ENCODE results near the gene MCC. TPM values are rescaled to one million over a fixed set of nuclear protein-coding genes. Genes with fewer than 3 reads are reported as not detected.

MCC gene
- total RNA-seq, 1 experiment from 2014 or later, result 7.6 TPM

DNA sequence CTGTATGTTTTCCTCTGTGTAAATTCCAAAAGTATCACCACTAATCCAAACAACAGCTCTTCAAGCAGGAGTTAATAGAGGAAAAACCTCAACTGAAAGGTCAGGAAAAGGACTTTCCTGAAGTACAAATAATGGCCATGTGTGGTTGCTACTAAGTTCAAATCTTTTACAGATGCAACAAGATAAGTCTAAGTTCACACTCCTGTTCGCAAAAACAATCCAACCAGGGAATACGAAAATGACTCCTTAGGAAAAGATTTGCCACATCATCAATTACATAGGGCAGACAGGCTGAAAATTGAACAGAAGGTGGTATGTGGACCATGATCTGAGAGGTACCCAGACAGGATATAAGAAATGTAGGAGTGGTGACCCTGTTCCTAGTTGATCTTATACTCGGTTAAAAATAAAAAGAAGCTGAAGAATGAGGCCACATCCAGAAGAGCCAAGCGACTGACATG lies 263.6 kb downstream of the MCC start:
- Histone ChIP-seq H3K27ac (ENCODE audit: insufficient read length, low read depth, low read length) (no peak overlapping the region), H3K9ac (ENCODE audit: extremely low read depth, insufficient read length, low read length) (no peak overlapping the region), H3K4ac (ENCODE audit: low read depth, low read length) (no peak overlapping the region), H4K20me1 (ENCODE audit: control insufficient read depth, insufficient read depth, insufficient read length) (no peaks in the 10 kb centered on the region), H2AFZ (ENCODE audit: low read length) (no peak overlapping the region), H4K5ac (ENCODE audit: insufficient read length, low read depth, low read length) (no peak overlapping the region), H2BK12ac (ENCODE audit: insufficient read length, low read depth, low read length) (no peak overlapping the region), H3K79me1 (ENCODE audit: insufficient read depth, low read depth, low read length, poor library complexity, severe bottlenecking) (no peaks in the 10 kb centered on the region), H3K27me3 (ENCODE audit: insufficient read depth, low read length) (no peaks in the 10 kb centered on the region), H2AK5ac (ENCODE audit: insufficient read length, low read length) (no peak overlapping the region), H3K4me1 (ENCODE audit: insufficient read depth, low read length) (peaks cover 11% of the 10 kb centered on the region; the same call in 1 of the 2 replicates), H2BK20ac (ENCODE audit: low read depth, low read length, poor library complexity, severe bottlenecking) (no peak overlapping the region), H3K79me2 (ENCODE audit: insufficient read depth, low read length) (no peaks in the 10 kb centered on the region), H3K23me2 (ENCODE audit: insufficient read length, low read depth, low read length, poor library complexity, severe bottlenecking) (no peaks in the 10 kb centered on the region), H3K14ac (ENCODE audit: insufficient read depth, low read length) (no peak overlapping the region), H4K91ac (ENCODE audit: insufficient read length, low read depth, low read length) (no peak overlapping the region), H2BK120ac (ENCODE audit: low read depth, low read length, poor library complexity, severe bottlenecking) (no peak overlapping the region), H4K8ac (replicated peaks; ENCODE audit: insufficient read length, low read depth, low read length) (no peak overlapping the region), H3K4me2 (ENCODE audit: insufficient read depth, insufficient read length, low read length) (no peak overlapping the region), H3K9me3 (ENCODE audit: control insufficient read depth, low read depth, low read length) (no peaks in the 10 kb centered on the region), H2BK5ac (ENCODE audit: insufficient read length, low read length) (no peak overlapping the region), H3K23ac (ENCODE audit: insufficient read length, low read depth, low read length) (no peak overlapping the region), H3K18ac (ENCODE audit: insufficient read length, low read depth, low read length) (no peak overlapping the region), H3K56ac (ENCODE audit: insufficient read length, low read depth, low read length) (no peak overlapping the region), H2BK15ac (ENCODE audit: low read depth, low read length) (no peak overlapping the region), H3T11ph (ENCODE audit: low read length) (no peak overlapping the region)
- Mint-ChIP-seq H3K9me3 (peaks cover 4 to 6% of the 10 kb centered on the region in 2 experiments; a peak in 3 of 5 replicates), H3K4me1 (peaks cover 32 to 42% of the 10 kb centered on the region in 2 experiments), H3K4me3 (no peak overlapping the region), H3K27ac (no peak overlapping the region), H3K36me3 (ENCODE audit: insufficient read depth in 1 of 3, low read depth in 3 of 3) (peaks cover 1 to 19% (median 7%) of the 10 kb centered on the region in 3 experiments; a peak in 4 of 7 replicates), H3K27me3 (ENCODE audit: low read depth) (no peaks in the 10 kb centered on the region)
- DNase-seq, result no peak
- TF ChIP-seq, protein P1, sequence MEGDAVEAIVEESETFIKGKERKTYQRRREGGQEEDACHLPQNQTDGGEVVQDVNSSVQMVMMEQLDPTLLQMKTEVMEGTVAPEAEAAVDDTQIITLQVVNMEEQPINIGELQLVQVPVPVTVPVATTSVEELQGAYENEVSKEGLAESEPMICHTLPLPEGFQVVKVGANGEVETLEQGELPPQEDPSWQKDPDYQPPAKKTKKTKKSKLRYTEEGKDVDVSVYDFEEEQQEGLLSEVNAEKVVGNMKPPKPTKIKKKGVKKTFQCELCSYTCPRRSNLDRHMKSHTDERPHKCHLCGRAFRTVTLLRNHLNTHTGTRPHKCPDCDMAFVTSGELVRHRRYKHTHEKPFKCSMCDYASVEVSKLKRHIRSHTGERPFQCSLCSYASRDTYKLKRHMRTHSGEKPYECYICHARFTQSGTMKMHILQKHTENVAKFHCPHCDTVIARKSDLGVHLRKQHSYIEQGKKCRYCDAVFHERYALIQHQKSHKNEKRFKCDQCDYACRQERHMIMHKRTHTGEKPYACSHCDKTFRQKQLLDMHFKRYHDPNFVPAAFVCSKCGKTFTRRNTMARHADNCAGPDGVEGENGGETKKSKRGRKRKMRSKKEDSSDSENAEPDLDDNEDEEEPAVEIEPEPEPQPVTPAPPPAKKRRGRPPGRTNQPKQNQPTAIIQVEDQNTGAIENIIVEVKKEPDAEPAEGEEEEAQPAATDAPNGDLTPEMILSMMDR (conservative IDR thresholded peaks at IDR 0.05), result no peak
- no CpG with 5 or more reads among the region's 4 CpGs for WGBS (ENCODE audit: extremely low coverage, insufficient read length, low lambda C conversion rate)

Measured in H9 (cell line).